Hippocampal formation (tissue), 2 donors: ENCODE measurements around the gene SYCE3.

Source experiments
- DNase-seq, 2 donors: peaks; one replicate each; lab custom pipeline; 2025; lab: John Stamatoyannopoulos, UW

The SYCE3 gene

DNA sequence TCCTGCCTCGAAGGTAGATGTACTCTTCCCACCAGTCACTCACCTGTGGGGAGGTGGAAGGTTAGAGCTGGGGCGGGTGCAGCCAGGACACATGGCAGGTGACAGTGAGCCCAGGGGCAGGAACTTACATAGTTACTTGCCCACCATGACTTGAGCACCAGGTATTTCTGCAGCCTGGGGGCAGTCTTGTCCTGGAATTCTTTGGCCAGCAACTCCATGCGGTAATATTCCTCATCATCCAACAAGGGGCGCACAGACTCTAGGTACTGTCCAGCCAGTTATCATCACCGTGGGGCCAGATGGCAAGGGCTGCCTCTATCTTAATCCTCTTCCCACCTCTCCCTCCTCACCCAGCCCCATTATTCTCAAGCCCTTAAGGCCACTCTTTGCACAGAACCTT, 13.4 kb upstream of the SYCE3 start:
- no peak for DNase-seq

- no peak for DNase-seq
Observed at GRCh38 chr22:50575426-50575941, 12.8 kb upstream of the SYCE3 start.

DNA sequence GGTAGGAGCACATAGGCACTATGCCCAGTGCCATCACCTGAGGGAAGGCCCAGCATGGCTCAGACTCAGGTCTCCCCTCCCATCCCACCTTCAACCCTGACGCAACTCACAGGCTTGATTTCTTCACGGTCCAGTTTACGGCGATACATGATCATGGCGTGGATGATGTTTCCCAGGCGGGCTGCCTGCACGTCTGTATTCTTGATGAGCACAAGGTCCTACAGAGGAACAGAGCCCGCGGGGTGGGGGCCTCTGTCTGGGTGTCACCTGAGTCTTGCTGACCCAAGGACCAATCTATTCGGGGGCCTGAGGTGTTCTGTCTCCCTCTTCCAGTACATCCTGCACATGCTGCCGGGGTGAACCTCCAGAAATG, 11.7 kb upstream of the SYCE3 start:
- no peak for DNase-seq

DNA sequence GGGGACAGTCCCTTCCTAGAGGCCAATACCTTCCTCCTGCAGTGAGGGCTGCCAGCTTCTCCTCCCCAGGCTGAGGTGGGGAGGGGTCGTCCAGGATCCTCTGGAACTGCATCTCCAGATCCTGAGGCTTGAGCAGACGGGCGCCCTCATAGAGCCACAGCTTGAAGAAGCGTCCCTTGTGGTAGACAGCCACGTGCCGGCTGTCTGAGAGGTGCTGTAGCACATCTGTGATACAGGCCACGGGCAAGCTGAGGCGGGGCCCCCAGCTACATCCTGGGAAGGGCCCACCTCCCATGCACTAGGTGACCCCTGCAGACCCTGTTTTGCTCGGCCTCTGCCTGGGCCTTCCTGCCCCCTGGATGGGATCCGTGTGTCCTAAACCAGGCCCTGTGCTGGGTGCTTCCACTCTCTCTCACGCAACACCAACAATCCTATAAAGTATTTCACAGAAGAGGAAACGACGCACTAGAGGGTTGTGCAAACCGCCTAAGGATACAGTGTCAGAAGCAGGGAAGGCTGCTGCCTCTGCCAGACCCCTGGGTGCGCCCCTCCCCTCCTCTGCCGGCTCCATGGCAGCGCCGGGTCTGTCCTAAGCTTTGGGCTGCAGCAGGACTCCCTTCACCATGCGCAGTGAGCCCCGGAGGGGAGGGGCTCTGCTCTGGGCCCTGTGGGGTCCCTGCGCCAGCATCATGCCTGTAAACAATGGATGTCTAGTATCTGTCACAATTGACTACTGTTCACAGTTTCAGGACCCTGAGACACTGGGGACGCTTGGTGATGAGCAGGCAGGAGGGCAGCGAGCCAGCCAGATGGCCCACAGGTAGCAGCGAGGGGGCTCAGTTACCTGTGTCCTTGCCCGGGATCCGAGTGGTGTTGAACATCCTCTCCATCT, 11.0 kb upstream of the SYCE3 start:
- DNase-seq, result no peak

DNA sequence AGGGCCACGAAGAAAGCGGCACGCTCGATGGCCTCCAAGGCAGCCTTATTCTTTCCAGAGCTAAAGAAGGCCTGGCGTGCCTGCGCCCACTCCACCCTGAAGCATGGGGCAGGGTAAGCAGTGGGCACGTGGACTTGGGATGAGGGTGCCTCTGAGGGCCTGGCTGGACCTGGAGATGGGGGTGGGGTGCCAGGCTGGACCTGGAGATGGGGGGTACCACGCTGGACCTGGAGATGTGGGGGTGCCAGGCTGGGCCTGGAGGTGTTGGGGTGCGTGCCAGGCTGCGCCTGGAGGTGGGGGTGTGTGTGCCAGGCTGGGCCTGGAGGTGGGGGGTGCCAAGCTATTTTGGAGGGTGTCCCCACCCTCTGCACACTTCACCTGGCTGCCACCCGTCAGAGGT, 10.2 kb upstream of the SYCE3 start:
- DNase-seq, result no peak

DNA sequence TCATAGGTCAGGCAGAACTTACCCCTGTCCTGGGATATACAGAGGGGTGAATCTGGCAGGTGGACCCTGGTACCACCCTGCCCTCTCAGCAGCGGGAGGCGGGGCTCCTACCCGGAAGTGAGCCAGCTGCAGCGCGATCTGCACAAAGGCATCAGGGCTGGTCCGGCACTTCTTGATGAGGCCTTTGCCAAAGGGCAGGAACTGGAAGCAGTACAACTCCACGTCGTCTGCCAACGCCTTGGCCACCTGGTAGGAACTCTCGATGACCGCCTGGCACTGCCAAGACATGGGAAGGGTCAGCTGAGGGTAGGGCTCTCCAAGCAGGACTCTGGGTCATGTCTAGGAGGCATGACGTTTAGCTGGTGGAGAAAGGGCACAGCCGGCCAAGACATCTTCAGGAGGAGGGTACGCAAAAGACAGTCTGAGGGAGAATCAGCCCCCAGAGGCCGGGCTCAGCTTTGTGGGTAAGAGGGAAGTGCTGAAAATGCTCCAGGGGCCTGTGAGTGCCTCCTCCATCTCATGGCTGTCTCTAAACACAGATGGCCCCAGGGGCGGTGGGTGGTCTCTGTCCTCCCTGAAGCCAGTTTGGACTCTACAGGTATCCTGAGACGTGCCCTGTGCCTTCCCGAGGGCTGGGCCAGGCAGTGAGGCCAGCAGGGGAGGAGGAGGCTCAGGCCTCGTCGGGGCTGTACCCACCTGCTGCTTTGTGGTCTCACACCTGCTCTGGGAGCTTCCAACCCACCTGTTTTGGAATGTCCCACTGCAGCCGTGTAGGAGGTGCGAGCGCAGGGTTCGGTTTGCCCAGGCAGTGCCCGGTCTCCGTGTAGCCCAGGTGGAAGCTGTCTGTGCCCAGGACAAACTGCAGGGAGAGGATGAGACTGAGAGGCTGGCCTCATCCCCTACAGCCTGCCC, 8.8 kb upstream of the SYCE3 start:
- DNase-seq, result no peak

DNA sequence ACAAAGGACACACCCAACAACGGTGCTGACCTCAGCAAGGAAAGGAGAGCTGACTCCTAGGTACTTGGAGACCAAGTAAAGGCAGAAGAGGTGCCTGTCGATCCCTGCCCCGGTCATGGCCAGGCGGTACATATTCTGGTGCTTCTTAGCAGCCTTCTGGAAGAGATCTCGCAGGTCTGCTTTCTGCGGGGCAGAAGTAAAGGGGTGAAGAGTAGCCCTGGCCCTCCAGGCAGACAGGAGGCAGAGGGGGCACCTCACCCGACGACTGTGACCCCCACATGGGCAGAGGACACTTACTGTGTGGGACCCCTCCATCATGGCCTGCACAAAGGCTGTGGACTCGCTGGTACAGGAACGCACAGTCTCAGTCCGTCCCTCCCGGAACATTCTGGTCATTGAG, 8.1 kb upstream of the SYCE3 start:
- no peak for DNase-seq

DNA sequence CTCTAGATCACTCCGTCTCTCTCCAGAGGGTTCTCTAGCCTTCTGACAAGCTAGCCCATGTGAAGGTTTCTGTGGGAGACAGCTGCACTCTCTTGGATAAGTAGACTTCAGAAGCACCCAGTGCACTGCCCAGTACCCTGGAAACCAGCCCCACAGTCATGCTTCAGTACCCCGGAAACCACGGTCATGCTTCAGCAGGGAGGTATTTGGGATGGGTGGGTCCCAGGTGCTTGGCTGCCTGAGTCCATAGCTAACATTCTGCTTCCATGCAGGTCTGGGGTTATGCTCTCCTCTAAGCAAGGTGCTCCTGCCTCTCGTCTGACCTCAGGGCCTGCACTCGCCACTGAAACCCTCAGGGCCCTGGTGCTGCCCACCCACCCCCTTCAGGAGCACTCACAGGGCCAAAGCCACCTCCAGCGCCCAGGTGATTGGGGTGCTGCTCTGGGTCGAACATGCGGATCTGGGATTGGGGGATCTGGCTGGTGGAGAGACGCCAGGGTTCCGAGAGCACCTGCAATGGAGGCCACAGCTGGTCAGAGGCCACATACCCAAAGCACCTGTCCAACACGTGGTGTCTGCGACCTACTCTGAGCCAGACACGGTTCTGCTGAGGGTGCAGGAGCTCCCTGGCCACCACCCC, 7.3 kb upstream of the SYCE3 start:
- DNase-seq, result no peak

- no peak for DNase-seq
Observed at GRCh38 chr22:50569041-50569459, 6.3 kb upstream of the SYCE3 start.

- no peak for DNase-seq
Observed at GRCh38 chr22:50568626-50569025, 5.9 kb upstream of the SYCE3 start.

GRCh38 chr22:50567721-50568252, 5.1 kb upstream of the SYCE3 start:
- no peak for DNase-seq

DNA sequence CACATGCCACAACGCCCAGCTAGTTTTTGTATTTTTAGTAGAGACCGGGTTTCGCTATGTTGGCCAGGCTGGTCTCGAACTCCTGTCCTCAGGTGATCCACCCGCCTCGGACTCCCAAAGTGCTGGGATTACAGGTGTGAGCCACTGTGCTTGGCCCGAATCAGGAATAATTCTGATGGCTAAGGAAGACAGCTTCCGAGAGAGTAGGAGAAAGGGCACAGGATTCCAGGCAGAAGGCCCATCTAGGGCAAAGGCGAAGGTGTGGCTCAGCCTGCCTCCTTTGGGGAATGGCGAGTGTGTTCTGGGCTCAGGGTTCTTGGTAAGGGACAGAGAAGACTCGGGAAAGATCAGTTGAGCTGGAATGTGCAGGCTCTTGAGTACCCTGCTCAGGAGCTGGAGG, 1.6 kb upstream of the SYCE3 start:
- no peak for DNase-seq

DNA sequence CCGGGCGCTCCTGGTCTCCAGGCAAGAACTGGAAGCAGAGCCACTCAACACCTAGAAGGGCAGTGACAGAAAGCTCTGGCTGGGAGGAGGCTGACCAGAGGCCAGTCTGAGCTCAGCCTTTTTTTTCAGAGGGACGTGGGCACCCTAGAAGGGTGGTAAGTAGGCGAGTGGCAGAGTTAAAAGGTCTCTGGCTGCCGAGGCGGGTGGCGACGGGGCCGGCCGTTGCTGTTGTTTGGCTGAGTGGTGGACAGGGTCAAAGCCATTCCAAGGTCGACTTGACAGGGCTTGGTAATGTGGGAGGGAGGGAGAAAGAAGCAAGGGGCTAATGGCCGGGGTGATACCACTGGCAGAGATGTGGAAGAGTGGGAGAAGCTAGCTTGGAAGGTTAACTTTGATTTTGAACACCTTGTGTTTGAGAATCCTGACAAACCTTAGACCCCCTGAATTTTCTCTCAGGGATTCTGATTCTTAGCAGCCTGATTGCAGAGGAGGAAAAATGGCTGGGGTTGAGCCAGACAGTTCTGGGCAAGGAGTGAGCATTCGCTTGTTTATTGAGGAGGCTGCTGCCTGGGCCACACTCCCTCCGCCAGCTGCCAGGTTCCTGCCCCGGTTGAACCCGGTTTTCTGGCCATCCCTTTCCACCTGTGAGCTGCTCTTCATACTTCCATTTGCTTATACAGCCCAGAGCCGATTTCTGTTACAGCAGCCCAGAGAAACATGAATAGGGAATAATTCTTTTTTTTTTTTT, 868 bp upstream of the SYCE3 start:
- DNase-seq, result no peak

GRCh38 chr22:50561401-50562358, 1.0 kb downstream of the SYCE3 start:
- DNase-seq, result no peak

DNA sequence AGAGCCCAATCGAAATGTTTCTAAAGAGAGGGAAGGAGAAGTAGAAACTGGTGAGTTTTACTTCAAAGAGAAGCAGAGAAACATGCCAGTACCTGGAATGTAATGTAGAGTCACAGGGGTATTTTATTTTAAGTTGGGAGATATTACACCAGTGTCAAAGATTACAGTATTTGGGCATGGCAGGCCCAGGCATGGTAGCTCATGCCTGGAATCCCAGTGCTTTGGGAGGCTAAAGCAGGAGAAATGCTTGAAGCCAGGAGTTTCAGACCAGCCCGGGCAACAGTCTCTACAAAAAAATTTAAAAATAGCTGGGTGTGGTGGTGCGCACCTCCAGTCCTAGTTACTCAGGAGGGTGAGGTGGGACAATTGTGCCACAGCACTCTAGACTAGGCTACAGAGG, 2.7 kb downstream of the SYCE3 start:
- DNase-seq, result no peak

DNA sequence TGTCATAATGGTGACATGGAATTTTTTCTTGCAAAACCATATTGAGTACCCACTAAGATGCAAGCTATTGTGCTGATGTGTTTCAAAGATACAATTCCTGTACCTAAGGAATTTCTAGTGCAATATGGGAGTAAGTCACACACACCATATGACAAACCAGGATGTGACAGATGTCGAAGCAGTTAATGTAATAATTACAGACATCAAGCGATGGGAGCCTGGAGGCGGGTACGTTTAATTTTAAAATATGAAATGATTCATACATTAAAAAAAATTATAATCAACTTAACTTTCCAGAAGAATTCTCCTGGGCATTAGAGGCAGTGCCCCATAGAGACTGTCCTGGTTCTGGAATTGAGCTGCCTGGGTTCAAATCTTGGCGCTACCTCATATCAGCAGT, 6.0 kb downstream of the SYCE3 start:
- DNase-seq, result no peak

DNA sequence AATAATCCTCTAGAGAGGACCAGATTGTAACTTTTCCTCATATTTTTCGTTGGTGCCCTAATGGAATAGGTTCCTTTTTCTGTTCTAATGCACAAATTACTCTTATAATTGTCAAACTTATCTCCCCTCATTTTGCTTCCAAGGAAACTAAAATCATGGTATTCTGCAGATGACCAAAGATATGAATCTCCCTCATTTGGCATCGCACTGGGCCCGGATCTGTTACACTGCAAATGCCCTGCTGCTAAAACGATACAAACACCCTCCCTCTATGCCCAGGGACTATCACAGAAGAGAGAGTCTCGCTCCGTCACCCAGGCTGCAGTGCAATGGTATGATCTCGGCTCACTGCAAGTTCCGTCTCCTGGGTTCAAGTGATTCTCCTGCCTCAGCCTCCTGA, 9.4 kb downstream of the SYCE3 start:
- no peak for DNase-seq

DNA sequence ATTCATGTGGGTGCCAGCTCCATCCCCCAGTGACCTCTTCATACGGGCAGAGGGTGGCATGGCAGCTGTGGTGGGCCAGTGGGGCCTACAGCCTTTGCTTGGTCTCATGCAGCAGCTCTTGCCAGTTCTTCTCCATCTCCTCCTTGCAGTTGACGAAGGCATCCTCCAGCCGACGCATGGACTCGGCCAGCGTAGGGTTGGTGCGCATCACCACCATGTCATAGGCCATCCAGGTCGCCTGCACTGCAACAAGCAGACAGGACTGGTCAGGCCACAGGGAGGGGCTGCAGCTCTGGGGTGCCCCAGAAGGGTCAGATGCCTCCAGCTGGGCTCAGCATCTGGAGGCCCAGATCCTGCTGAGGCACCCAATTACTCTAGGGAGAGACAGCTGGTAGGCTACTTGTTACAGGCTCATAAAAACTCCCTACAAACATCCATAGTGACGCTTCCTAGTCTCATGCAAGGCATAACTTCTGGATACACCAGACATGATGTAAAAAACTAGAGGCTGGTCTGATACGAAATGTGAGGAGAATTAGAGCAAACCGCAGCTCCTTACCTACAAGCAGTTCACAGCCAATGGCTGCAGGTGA, 11.5 kb downstream of the SYCE3 start:
- no peak for DNase-seq

GRCh38 chr22:50550395-50550794, 12.3 kb downstream of the SYCE3 start:
- DNase-seq, result no peak
